Muscle of leg (tissue), 11 donors: Measurements from ENCODE around the gene SMG5. TPM values are rescaled to one million over a fixed set of nuclear protein-coding genes. Genes with fewer than 3 reads are reported as not detected.
A peak's percentile ranks its signal among the peaks of the same experiment; 100 is the strongest.

Experiments used
- DNase-seq: peaks from one replicate; pipeline ENCODE4 v3.0.0; 2013
- H3K27ac ChIP-seq: one replicate; pipeline ENCODE4 v1.5.1; 2013; ENCODE audit warnings: mild to moderate bottlenecking, low read length, control low read depth
- H3K27me3 ChIP-seq: one replicate; pipeline ENCODE4 v1.6.1; 2013; ENCODE audit warnings: low read length; ENCODE audit not compliant: control insufficient read depth, insufficient read depth
- H3K36me3 ChIP-seq: one replicate; pipeline ENCODE4 v1.6.1; 2013; ENCODE audit warnings: low read length; ENCODE audit not compliant: control insufficient read depth, insufficient read depth
- H3K4me1 ChIP-seq: one replicate; pipeline ENCODE4 v1.6.1; 2013; ENCODE audit warnings: low read length; ENCODE audit not compliant: control insufficient read depth, insufficient read depth
- H3K4me3 ChIP-seq: one replicate; pipeline ENCODE4 v1.5.1; 2013; ENCODE audit warnings: low read length, control low read depth
- H3K9me3 ChIP-seq: replicated peaks from 2 replicates; pipeline ENCODE4 v1.6.1; 2013; ENCODE audit warnings: low read depth, low read length; ENCODE audit not compliant: control insufficient read depth
- WGBS: methylation state at CpG from one replicate; pipeline ENCODE4 v1.1.5; 2013; ENCODE audit warnings: missing lambda C conversion rate; ENCODE audit not compliant: insufficient coverage; 5-methylcytosine and 5-hydroxymethylcytosine counted together
- polyA plus RNA-seq, 8 donors: library from polyadenylated mRNA; unstranded; fragments of 120-200 nt; gene quantifications; one replicate each; pipeline versions ENCODE4 v1.2.1 to v1.2.3, GENCODE V29; 2013; ENCODE audit warnings: inconsistent platforms in 1 of 8, low replicate concordance in 1 of 8; ENCODE audit not compliant: insufficient read length in 8 of 8, insufficient read depth in 1 of 8
- total RNA-seq: library from RNA; stranded (reverse); fragments of 120-200 nt; gene quantifications from one replicate; pipeline ENCODE4 v1.2.4, GENCODE V29; 2013

The SMG5 gene
- total and polyA plus RNA-seq, 9 donors: 39.0 to 50.7 (median 45.5) TPM

GRCh38 chr1:156247460-156248322, 34.9 kb downstream of the SMG5 start, which contains the start of gene PAQR6:
TSS of gene PAQR6 (minus strand) at chr1:156248056. CDS start at chr1:156246731, 1,325 bp downstream.
- peaks cover 35% of the 10 kb centered on the region for H3K4me1 ChIP-seq
- H3K4me3 ChIP-seq: no peak within 1 kb of the TSS
- H3K36me3 ChIP-seq: peaks cover 40% of the 10 kb centered on the region
- H3K9me3 ChIP-seq: no peaks in the 10 kb centered on the region
- H3K27me3 ChIP-seq: peaks cover 32% of the 10 kb centered on the region
- 49% methylated on average over 11 of the region's 16 CpGs for WGBS
- no peak within 1 kb of the TSS for H3K27ac ChIP-seq
- no peak for DNase-seq

- Histone ChIP-seq H3K36me3 (peaks cover 39% of the 10 kb centered on the region), H3K27ac (no peak overlapping the region), H3K27me3 (peaks cover 32% of the 10 kb centered on the region), H3K4me3 (no peak overlapping the region), H3K4me1 (peaks cover 35% of the 10 kb centered on the region), H3K9me3 (no peaks in the 10 kb centered on the region)
- WGBS: 23% methylated on average over 7 of the region's 16 CpGs
- DNase-seq: peak; percentile 46
These were observed 35.7 kb downstream of the SMG5 start for GRCh38 chr1:156246781-156247459.

- peaks cover 32% of the 10 kb centered on the region for H3K27me3 ChIP-seq
- no peak overlapping the region for H3K4me3 ChIP-seq
- peaks cover 39% of the 10 kb centered on the region for H3K36me3 ChIP-seq
- peaks cover 35% of the 10 kb centered on the region for H3K4me1 ChIP-seq
- WGBS: 46% methylated on average over 4 of the region's 10 CpGs
- H3K27ac ChIP-seq: no peak overlapping the region
- no peaks in the 10 kb centered on the region for H3K9me3 ChIP-seq
- no peak for DNase-seq
These were observed 36.3 kb downstream of the SMG5 start for GRCh38 chr1:156246241-156246780.

GRCh38 chr1:156245451-156246232, 37.0 kb downstream of the SMG5 start:
- 3% methylated on average over 64 of the region's 69 CpGs for WGBS
- Histone ChIP-seq H3K4me3 (peak overlapping the region; percentile 10), H3K4me1 (peaks cover 32% of the 10 kb centered on the region), H3K9me3 (no peaks in the 10 kb centered on the region), H3K27ac (no peak overlapping the region), H3K36me3 (peaks cover 39% of the 10 kb centered on the region), H3K27me3 (peaks cover 32% of the 10 kb centered on the region)
- DNase-seq: no peak

GRCh38 chr1:156244712-156245111, 37.9 kb downstream of the SMG5 start:
- Histone ChIP-seq H3K36me3 (peaks cover 35% of the 10 kb centered on the region), H3K9me3 (no peaks in the 10 kb centered on the region), H3K27me3 (peaks cover 32% of the 10 kb centered on the region), H3K4me1 (peaks cover 32% of the 10 kb centered on the region), H3K27ac (no peak overlapping the region), H3K4me3 (no peak overlapping the region)
- DNase-seq: no peak
- 81% methylated on average over 17 of the region's 17 CpGs for WGBS

GRCh38 chr1:156244126-156244525, 38.5 kb downstream of the SMG5 start:
- DNase-seq: no peak
- WGBS: 61% methylated on average over 2 of the region's 2 CpGs
- no peak overlapping the region for H3K4me3 ChIP-seq

GRCh38 chr1:156242738-156243137, 39.9 kb downstream of the SMG5 start:
- DNase-seq: no peak
- WGBS: 62% methylated on average over 8 of the region's 10 CpGs
- Histone ChIP-seq H3K4me1 (peaks cover 26% of the 10 kb centered on the region), H3K27me3 (peaks cover 32% of the 10 kb centered on the region), H3K36me3 (peaks cover 42% of the 10 kb centered on the region), H3K4me3 (no peak overlapping the region), H3K9me3 (no peaks in the 10 kb centered on the region), H3K27ac (no peak overlapping the region)

More at GRCh38 chr1:156244126-156244525, 38.5 kb downstream of the SMG5 start:
- peaks cover 32% of the 10 kb centered on the region for H3K27me3 ChIP-seq
- no peaks in the 10 kb centered on the region for H3K9me3 ChIP-seq
- H3K4me1 ChIP-seq: peaks cover 32% of the 10 kb centered on the region
- no peak overlapping the region for H3K27ac ChIP-seq
- peaks cover 35% of the 10 kb centered on the region for H3K36me3 ChIP-seq

GRCh38 chr1:156241926-156242325, 40.7 kb downstream of the SMG5 start, which contains the start of gene BGLAP:
TSS of gene BGLAP (plus strand) at chr1:156242184. CDS start at chr1:156242232, 48 bp downstream.
- DNase-seq: no peak
- Histone ChIP-seq H3K4me1 (peaks cover 18% of the 10 kb centered on the region), H3K36me3 (peaks cover 45% of the 10 kb centered on the region), H3K27me3 (peaks cover 29% of the 10 kb centered on the region), H3K4me3 (no peak within 1 kb of the TSS), H3K9me3 (no peaks in the 10 kb centered on the region), H3K27ac (no peak within 1 kb of the TSS)
- WGBS: 77% methylated on average over 9 of the region's 14 CpGs

GRCh38 chr1:156241311-156241811, 41.3 kb downstream of the SMG5 start:
- peaks cover 12% of the 10 kb centered on the region for H3K4me1 ChIP-seq
- no peak for DNase-seq
- no peak overlapping the region for H3K27ac ChIP-seq
- H3K36me3 ChIP-seq: peaks cover 51% of the 10 kb centered on the region
- WGBS: 61% methylated on average over 15 of the region's 15 CpGs
- H3K9me3 ChIP-seq: no peaks in the 10 kb centered on the region
- no peak overlapping the region for H3K4me3 ChIP-seq
- H3K27me3 ChIP-seq: peaks cover 23% of the 10 kb centered on the region
